Activated gamma-delta T cell treated with anti-CD3 and anti-CD28 coated beads, Interleukin-2, amount 50 U/mL, for 16 hours (primary cell): Measurements from ENCODE around the gene OSBP2.
"Not testable (repeated sequence)": the region's sequence is repeated elsewhere in the genome, so short reads cannot be mapped to it uniquely, and the experiment has no call there.

Source experiments
- DNase-seq: peaks from one replicate; pipeline ENCODE4 v3.0.0-alpha.2; 2020; ENCODE audit warnings: low read depth

OSBP2 gene

DNA sequence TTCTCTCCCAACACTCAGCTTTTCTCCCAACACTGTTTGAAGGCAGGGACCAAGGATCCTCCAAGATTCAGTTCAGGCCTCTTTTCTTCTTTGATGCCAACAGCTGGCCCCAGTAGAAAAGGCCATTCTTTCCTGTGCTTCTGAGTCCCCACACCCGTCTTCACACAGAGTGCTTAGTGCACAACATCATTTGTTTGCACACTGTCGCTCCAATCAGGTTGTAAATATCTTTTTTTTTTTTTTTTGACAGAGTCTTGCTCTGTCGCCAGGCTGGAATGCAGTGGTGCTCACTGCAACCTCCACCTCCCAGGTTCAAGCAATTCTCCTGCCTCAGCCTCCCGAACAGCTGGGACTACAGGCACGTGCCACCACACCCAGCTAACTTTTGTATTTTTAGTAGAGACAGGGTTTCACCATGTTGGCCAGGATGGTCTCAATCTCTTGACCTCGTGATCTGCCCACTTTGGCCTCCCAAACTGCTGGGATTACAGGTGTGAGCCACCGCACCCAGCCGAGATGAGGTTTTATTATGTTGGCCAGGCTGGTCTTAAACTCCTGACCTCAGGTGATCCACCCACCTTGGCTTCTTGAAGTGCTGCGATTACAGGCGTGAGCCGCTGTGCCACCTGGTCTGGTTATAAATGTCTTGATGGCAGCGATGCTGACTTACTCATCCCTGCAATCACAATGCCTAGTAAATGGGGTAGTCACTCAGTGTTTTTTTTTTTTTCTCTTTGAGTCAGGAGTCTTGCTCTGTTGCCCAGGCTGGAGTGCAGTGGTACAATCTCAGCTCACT, 14.6 kb upstream of the OSBP2 start:
- DNase-seq: not testable (repeated sequence)

DNA sequence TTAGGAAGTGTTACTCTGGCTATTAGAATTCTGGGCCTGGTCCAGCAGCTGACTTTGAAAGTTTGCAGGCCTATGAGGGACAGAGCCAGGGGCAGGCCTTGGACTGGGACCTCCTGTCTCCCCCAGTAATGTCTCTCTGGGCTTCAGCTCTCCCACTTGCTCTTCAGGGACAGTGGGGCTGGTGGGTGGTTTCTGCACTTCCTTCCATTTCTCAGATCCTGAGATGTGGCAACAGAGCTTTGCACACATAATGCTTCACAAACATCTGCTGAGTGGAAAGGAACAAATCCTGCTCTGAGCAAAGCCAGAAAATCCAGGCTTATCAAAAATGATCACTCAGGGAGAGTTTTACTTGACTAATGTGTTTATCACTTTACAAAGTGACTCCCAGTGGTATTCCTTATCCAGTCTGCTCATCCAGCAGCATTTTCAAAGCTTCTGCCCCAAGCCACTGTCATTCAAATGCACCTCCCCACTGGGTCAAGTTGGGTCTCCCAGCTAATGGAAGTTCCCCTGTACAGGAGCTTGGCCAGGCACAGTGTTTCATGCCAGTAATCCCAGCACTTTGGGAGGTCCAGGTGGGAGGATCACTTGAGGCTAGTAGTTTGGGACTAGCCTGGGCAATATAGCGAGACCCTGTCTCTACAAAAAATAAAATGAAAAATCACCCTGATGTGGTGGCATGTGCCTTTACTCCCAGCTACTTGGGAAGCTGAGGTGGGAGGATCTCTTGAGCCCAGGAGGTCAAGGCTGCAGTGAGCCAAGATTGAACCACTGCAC, 13.5 kb upstream of the OSBP2 start:
- DNase-seq: no peak

DNA sequence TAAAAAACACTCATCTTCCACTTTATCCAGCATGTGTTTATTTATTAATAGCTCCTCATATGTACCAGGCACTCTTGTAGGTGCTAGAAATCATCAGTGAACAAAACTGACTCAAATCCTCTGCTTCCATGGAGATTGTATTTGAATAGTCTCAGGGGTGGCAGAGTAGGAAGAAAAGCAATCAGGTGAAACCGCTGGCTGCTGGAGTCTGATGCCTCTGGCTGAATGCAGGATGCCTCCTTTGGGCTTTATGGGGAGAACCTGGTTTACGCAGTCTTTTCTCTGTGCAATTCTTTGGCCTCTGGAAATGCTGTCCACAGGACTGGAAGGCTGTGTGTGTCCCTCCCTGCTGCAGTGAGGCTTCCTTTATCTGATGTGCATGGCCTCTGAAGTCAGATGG, 12.8 kb upstream of the OSBP2 start:
- no peak for DNase-seq

DNA sequence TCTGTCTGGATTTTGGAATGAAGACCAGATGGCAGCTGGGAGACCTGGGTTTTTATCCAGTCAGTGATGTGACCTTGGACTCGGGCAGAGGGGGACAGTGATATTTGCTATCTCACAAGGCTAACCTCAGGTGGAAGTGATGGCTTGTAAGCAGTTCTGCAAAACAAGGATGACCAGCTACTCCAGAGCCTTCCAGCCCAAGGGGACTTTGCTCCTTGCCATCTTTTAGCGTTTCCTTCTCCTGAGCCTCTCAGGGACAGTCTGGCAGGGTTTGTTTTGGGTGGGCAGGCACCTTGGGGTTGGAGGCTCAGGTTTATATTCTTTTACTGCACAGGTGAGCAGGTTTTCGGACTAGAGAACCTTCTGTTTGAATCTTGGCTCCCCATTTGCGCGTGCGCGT, 9.5 kb upstream of the OSBP2 start:
- DNase-seq: no peak

DNA sequence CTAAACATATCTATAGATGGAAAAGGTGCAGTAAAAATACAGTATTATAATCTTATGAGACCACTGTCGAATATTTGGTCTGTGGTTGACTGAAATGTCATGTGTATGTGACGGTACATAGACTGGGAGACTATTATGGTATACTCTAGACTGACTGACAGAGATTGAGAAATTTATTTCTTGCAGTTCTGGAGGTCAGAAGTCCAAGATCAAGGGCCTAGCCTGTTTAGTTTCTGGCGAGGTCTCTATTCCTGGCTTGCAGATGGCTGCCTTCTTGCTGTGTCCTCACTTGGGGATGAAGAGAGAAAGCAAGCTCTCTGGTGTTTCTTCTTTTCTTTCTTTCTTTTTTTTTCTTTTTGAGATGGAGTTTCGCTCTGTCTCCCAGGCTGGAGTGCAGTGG, 7.3 kb upstream of the OSBP2 start:
- DNase-seq: no peak

DNA sequence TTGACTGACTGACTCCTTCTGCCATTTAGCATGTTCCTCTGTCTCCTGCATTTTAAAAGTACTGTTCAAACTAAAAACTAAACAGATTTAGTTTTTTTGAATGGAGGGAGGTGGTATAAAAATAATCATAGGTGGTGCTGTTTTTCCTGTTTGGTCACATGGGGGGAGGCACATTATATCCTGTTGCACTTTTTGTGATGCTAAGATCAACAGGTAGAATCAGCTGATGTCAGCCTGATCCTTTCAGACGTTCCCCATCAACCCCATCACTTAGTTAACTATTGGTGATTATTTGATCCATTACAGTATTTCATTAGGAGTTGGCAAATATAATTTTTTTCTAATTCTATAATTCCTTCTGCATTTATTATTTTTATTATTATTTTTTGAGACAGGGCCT, 5.1 kb upstream of the OSBP2 start:
- no peak for DNase-seq

DNA sequence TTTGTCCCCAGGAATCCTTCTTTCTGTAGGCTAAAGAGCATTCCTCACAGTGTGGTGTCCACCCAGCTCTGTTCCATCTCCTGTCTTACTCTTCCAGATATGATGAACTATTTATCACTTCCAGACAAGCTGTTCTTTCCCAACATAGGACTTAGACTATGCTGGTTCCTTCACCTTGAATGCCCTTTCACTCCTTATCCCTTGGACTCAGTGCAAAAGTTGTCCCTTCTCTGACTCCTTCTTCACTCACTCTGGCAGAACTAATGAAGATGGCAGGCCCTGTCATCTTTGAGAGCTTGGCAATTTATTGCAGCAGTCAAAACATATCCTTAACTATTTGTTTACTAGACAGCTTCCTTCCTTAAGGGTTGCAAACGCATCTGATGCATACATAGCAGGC, 3.5 kb upstream of the OSBP2 start:
- DNase-seq: no peak

DNA sequence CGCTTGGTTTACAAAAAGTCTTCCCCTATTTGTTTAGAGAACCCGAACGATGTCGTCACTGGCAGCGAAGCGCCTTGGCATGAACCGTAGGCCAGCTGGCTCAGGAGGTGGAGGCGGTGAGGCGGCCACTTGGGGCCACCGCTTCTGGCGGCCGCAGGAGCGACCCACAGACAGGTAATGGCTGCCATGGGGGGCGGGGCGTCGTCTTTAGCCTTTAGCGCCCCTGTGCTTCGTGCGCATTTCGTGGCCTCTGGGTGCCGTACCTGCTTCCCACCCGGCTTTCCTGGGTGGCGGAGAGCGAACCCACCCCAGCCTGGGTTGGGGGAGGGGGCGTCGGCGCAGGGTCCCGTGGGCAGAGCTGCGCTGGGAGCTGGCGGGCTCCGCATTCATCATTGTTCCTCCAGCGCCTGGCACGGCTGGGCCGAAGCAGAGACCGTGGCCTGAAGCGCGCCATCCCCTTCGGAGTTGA, 469 bp upstream of the OSBP2 start:
- peak; percentile 33 for DNase-seq

DNA sequence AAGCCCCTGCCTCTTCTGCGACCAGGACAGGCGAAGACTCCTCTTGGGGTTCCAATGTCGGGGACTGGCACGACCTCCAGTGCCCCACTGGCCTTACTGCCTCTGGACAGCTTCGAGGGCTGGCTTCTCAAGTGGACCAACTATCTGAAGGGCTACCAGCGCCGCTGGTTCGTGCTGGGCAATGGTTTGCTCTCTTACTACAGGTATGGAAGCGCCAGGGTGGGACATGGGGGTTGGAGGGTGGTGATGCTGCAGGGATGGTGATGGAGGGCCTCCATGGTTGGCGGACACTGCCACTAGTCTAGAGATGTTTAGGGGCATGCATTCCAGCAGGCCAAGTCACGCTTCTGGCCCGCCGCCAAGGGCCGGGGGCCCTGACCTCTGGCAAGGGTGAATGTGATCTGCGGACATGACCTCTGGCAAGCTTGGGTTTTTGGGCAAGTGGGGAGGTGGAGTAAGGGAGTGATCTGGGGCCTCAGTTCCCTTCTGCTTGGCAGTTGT, 727 bp downstream of the OSBP2 start:
- no peak for DNase-seq

DNA sequence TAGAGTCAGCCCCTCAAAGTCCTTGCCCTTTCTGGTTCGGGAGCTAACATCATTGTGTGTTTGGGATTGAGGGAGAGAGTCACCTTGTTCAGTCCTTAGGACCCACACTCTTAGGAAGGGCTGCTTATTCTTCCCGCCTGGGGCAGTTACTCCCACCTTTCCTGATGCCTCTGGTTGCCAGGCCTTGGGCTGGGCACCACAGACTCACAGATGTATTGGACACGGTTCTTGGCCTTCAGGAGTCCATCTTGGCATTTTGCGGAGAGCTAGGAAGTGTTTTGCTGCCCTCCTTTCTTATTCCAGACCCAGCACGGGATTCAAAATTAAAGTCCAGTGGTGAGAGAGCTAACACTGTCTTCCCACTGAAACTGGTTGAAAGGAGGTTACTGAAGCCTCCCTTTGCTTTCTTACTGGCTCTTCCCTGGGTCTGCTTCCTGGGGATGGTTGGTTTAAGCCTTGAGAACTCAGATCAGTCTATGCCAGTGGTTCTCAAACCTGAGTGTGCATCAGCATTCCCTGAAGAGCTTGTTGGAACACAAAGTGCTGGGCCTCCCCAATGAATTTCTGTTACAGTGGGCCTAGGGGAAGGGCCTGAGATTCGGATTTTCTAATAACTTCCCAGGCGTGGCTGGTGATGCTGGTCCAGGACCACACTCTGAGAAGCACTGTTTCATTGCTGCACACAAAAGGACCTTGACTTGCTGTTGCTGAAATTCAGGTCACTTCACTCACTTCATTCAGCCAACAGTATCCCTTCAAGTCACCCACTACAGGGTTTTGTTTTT, 1.4 kb downstream of the OSBP2 start:
- no peak for DNase-seq

DNA sequence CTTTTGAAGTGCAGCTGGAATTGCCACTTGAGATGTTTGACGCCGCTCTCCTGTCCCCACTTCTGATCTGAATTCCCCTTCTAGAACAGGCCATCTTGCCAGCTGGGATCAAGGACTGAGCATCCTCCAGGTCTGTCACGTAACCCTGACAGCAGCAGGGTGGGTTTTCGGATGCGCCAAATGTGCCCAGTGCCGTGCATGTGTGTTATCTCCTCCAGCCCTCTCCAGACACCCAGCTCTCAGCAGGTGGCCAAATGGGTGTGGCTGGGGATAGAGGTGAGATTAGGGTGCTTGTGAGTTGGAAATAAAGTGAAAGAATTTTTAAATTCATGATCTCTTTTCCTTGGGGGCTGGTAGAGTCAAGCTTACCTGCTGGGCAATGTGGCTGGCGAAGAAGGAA, 3.3 kb downstream of the OSBP2 start:
- DNase-seq: no peak

DNA sequence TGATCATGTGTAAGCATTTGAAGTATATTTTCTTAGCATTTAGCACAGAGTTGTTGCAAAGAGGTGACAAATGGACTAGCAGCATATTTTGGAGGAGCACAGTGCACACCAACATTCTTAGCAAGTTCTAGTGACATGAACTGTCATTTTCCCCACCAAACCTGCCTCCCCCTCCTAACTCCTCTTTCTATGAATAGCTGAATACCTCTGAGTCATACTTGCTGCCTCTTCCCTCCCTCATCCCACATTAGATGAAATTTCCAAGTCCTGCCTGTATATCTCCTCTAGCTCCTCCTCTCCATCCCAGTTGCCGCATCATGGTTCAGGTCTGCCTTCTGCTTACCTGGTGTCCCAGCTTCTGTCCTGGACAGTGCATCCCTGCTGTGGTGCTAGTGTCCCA, 7.2 kb downstream of the OSBP2 start:
- DNase-seq: no peak

DNA sequence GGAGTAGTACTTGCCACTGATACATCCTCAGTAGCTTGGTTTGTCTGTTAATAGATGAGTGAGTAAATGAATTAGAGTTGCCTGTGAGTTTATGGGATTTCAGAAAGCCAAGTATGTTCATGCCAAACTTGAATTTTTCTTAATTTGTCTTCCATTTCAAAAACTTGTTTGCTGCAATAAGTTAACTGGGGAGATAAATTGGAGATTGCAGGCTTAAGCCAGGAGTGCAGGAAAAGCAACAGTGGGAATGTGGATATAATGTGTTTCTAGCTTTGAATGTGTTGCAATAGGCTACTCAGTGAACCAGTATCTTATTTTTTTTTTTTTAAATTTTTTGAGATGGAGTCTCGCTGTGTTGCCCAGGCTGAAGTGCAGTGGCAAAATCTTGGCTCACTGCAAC, 8.2 kb downstream of the OSBP2 start:
- no peak for DNase-seq

DNA sequence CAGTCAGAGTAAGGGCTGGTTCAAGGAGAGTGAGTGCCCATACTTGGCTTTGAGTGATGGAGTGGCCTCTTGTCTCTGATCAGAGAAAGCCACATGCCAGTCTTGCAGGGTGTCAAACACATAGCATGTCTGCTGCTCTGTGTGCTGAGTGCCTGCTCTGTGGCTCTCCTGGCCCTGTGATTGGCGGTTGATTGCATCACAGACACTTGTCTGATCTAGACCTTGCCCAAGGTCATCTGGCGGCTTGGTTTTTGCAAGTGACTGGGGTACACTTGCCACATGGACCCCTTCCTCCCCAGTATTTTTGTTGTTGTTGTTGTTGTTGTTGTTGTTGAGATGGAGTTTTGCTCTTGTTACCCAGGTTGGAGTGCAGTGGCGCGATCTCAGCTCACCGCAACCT, 10.3 kb downstream of the OSBP2 start:
- no peak for DNase-seq

DNA sequence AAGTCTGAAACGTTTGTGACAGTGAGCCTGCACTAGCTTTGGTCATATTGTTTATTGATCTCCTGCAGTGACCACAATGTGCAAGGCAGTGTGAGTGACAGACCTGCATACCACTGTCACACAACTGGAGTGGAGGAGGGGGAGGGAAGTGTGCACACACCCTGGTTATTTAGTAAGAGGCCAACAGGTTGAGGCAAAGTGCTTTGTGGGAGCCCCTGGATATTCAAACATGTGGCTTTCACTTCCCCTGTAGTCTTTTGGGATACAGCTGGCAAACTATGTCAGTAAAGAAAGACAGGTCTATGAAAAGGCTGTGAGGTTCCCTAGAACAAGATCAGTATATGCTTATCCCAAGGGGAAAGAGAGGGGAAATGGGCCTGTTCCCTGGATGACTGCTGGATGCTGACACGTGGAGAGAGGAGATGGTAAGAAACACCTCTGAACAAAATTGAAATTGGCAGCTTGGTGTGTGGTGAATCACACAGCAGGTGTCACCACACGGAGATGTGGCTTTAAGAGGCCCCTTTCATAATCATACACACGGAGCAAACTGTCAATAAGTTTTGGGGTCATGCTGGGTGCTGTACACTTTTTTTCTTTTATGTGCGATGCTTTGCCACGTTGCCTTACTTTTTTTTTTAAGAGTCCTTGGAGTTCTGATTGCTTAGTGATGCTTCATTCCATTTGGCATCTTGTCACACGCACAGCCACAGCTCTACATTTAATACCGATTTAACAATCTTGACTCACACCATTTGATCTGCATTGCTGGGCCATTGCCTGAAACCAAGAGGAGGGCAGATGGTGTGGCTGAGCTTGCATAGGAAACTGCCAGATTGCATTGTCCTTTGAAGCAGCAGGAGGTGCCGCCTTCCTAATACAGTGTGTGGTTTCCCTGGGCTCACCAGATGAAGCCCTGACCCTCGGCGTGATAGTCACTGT, 11.3 kb downstream of the OSBP2 start:
- DNase-seq: no peak

DNA sequence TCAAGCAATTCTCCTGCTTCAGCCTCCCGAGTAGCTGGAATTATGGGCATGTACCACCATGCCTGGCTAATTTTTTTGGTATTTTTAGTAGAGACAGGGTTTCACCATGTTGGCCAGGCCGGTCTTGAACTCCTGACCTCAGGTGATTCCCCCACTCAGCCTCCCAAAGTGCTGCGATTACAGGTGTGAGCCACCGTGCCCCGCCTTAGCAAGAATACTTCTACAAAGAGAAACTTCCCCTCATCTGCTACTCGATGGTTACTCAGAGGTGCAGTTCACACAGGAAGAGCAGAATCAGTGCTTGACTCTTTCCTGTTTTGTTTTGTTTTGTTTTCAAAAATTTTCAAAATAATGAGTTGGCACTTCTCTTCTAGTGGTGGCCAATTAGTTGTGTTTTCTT, 15.3 kb downstream of the OSBP2 start:
- not testable (repeated sequence) for DNase-seq

DNA sequence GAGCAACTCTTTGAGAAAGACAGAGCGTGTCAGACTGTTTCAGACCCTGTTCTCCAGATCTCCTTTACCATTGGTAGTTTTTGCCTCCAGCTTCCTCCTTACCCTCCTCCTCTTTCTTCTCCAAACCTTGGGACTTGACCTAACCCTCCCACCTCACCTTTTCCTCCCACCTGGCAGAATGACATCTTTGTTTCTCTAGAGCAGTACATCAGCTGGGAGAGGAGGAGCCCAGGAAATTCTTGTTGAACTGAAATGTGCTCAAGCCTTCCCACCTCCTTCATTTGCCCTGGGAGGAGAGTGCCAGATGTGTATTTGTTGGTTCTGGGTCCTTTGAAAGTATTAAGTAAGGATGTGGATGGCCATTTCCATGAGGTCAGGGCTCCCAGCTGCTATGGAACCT, 17.4 kb downstream of the OSBP2 start:
- DNase-seq: no peak

DNA sequence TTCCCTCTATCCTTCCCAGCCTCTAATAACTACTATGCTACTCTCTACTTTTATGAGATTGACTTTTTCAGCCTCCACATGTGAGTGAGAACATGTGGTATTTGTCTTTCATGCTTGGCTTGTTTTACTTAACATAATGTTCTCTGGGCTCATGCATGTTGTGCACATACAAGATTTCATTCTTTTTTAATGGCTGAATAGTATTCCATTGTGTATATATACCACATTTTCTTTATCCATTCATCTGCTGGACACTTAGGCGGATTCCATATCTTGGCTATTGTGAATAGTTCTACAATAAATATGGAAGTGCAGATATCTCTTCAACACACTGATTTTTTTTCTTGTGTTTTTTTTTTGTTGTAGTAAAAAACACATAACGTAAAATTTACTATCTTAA, 19.4 kb downstream of the OSBP2 start:
- DNase-seq: no peak

DNA sequence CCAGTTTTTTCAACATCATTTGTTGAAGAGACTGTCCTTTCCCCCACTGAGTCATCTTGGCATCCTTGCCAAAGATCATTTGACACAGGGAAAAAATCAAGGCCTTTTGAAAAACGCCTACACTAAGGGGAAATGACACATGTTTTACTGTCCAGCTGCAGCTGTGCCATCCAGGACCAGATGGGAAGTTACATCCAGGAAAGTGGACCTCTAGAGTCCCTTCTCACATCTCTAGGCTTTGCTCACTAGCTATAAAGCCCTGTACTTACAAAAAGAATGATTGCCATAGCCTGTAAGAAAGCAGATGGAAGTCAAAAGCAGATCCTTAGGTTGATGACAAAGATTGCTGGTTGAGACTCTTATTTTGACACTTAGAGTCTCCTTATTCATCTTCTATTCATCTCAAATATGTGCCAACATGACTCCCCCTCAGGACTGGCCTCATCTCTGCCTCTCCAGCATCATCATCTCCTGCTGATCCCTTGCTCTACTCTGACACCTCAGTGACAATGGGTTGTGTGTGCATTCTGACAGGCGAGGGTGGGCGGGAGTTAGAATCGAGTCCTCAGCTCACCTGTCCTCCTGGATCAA, 22.8 kb downstream of the OSBP2 start:
- no peak for DNase-seq

DNA sequence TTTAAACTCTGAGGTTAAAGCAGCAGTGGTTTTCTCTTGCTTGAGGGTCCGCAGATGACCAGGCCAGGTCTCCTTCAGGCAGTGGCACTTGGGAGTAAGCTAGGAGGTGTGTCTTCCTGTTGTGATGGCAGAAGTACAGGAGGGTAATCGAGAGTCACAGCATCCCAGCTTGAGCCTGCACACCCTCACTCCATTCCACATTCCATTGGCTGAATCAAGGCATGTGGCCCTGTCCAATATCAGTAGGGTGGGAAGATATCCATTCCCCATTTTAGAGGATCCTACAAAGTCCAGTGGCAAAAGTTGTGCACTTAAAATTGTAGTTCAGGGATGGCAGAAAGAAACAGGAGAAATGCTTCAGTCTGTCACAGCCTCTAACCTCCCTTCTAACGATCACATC, 23.3 kb downstream of the OSBP2 start:
- no peak for DNase-seq

DNA sequence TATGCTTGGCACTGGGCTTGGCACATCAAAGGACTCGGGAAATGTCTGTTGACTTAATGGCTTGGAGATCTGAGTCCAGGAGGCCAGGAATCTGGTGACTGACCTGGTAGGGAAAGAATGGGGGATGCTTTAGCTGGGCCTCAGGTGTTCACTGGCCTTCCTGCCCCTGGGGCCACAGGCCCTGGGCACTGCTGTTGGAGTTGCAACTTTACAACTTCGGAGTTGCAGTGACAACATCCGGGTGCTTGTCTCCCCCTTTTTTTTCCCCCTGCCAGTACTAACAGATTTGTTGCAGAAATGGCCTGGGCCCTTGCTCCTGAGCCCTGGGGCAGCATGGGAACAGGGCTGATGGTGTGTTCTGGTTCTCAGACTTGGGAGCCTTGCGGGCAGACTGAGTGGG, 23.8 kb downstream of the OSBP2 start:
- no peak for DNase-seq
